PC-3 (cell line): Measurements from ENCODE around the gene MBD3. TPM values are rescaled to one million over a fixed set of nuclear protein-coding genes. Genes with fewer than 3 reads are reported as not detected.

Experiments used
- ATAC-seq: fragments of 200-7000 bp; cut with Tn5 transposase; 2 replicates; pipeline ENCODE4 v1.9.1; 2020; ENCODE audit warnings: mild to moderate bottlenecking, moderate library complexity
- BruUV-seq: library from RNA; stranded (reverse); fragments of 400-500 nt; replicated peaks from 2 replicates; lab custom pipeline; 2021; lab: Mats Ljungman, UMichigan
- CTCF ChIA-PET: fragments of 300-600 bp; sonication (Branson Sonifier 250); formaldehyde crosslinking; loops from one replicate; lab custom pipeline; 2022; ENCODE audit warnings: antibody characterized with exemption; lab: Charles Lee
- POLR2A ChIA-PET: fragments of 300-600 bp; sonication (Branson Sonifier 250); formaldehyde crosslinking; loops from one replicate; lab custom pipeline; 2022; ENCODE audit warnings: antibody characterized with exemption; ENCODE audit not compliant: unreplicated experiment; lab: Charles Lee
- DNase-seq: peaks from one replicate; pipeline ENCODE4 v3.0.0-alpha.2; 2015
- H2AFZ ChIP-seq: fragments of 300-600 bp; sonication (generic); 2 replicates; pipeline ENCODE4 v1.6.0; 2016; ENCODE audit warnings: antibody characterized with exemption, low read length
- H3F3A ChIP-seq: fragments of 300-600 bp; sonication (generic); one replicate; pipeline ENCODE4 v1.6.0; 2017; ENCODE audit warnings: antibody characterized with exemption, low read length, control low read depth, mild to moderate bottlenecking; ENCODE audit not compliant: unreplicated experiment
- H3K27ac ChIP-seq: fragments of 300-600 bp; sonication (generic); 2 replicates; pipeline ENCODE4 v1.5.1; 2016; ENCODE audit warnings: mild to moderate bottlenecking, low read length
- H3K27me3 ChIP-seq: fragments of 300-600 bp; sonication (generic); 2 replicates; pipeline ENCODE4 v1.6.1; 2016; ENCODE audit warnings: low read length, mixed read lengths
- H3K36me3 ChIP-seq: fragments of 300-600 bp; sonication (generic); 2 replicates; pipeline ENCODE4 v1.6.1; 2016; ENCODE audit warnings: low read depth, mixed run types, low read length, mixed read lengths
- H3K4me1 ChIP-seq: fragments of 300-600 bp; sonication (generic); 2 replicates; pipeline ENCODE4 v1.5.1; 2016; ENCODE audit warnings: low read length; ENCODE audit not compliant: insufficient read depth
- H3K4me2 ChIP-seq: fragments of 300-600 bp; sonication (generic); 2 replicates; pipeline ENCODE4 v1.6.0; 2016; ENCODE audit warnings: low read length
- H3K4me3 ChIP-seq: fragments of 300-600 bp; sonication (generic); 2 replicates; pipeline ENCODE4 v1.5.1; 2016; ENCODE audit warnings: mild to moderate bottlenecking, low read length, mixed read lengths
- H3K79me2 ChIP-seq: fragments of 300-600 bp; sonication (generic); 2 replicates; pipeline ENCODE4 v1.6.1; 2017; ENCODE audit warnings: low read length, mixed read lengths
- H3K9ac ChIP-seq: fragments of 300-600 bp; sonication (generic); 2 replicates; pipeline ENCODE4 v1.6.0; 2016; ENCODE audit warnings: mild to moderate bottlenecking, low read length
- H3K9me2 ChIP-seq: fragments of 300-600 bp; sonication (generic); replicated peaks from 2 replicates; pipeline ENCODE4 v1.6.1; 2016; ENCODE audit warnings: mixed run types, low read length, mixed read lengths
- H3K9me3 ChIP-seq: fragments of 300-600 bp; sonication (generic); 2 replicates; pipeline ENCODE4 v1.6.1; 2016; ENCODE audit warnings: low read length, mixed read lengths
- H4K20me1 ChIP-seq: fragments of 300-600 bp; sonication (generic); 2 replicates; pipeline ENCODE4 v1.6.1; 2016; ENCODE audit warnings: low read length, mixed read lengths
- CTCF ChIP-seq: fragments of 300-600 bp; sonication (generic); conservative IDR thresholded peaks from 2 replicates; pipeline ENCODE4 v1.5.1; 2017; ENCODE audit warnings: antibody characterized with exemption, low read depth, mild to moderate bottlenecking, low read length
- EZH2 ChIP-seq: fragments of 300-600 bp; sonication (generic); IDR thresholded peaks from one replicate; pipeline ENCODE4 v1.6.1; 2017; ENCODE audit warnings: antibody characterized with exemption, mild to moderate bottlenecking, low read length; ENCODE audit not compliant: unreplicated experiment
- EZH2phosphoT487 ChIP-seq: fragments of 300-600 bp; sonication (generic); IDR thresholded peaks from 2 replicates; pipeline ENCODE4 v1.6.1; 2018; ENCODE audit warnings: mild to moderate bottlenecking, antibody characterized with exemption, low read length, borderline replicate concordance
- intact Hi-C: fragments of 100-400 bp; cut with micrococcal nuclease; formaldehyde crosslinking; loops from 2 replicates; pipeline ENCODE4 v1.9.0; 2023
- total RNA-seq: library from RNA; depleted of rRNA; stranded (reverse); fragments of >200 nt; gene quantifications from 2 replicates; pipeline ENCODE4 v1.2.3, GENCODE V29; 2014

Gene MBD3
- total RNA-seq, 1 experiment from 2014 or later: 131 TPM

DNA sequence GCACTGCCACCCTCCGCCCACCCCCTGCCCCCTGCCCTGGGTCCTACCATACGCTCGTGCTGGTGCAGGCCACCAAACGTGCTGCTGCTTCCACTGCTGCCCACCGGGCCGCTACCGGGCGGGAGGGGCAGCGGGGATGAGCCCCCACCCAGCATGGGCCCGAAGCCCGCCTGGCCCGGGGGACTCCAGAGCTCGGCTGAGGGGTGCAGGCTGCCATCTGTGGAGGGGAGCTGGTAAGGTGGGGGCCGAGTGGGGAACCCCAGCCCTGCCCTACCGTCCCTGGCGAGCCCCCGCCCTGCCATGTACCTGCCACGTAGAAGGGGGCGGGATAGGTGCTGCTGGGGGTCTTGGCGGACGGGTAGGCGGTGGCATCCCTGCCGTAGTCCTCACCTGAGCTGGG is 29.3 kb upstream of the MBD3 start:
- POLR2A ChIA-PET: no interaction called here

DNA sequence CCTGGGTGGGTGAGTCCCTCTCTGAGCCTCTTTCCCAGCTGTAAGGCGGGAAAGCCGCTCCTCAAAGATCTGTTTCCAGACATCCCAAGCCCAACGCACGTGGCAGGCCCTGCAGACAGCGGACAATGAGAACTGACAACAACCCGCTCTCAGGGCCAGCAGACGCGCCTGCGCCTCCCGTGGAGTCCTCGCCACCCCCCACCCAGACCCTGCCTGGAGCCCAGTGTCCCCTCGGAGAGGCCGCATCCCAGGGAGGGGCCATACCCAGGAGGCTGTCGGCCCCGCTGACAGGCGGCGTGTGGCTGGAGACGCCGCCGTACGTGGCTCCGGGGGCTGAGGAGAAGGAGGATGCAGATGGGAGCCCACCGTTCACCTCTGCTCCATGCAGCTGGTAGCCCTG is 28.9 kb upstream of the MBD3 start:
- POLR2A ChIA-PET: no interaction called here
- H3K36me3 ChIP-seq: no peaks in the 10 kb centered on the region

More for the DNA sequence above, 29.3 kb upstream of the MBD3 start:
- DNase-seq (no peak), ATAC-seq (no peak)
- no peak overlapping the region for H3K4me2 ChIP-seq
- no peaks in the 10 kb centered on the region for H3K79me2 ChIP-seq
- H3K27me3 ChIP-seq: no peaks in the 10 kb centered on the region
- no peaks in the 10 kb centered on the region for H3K9me3 ChIP-seq
- no peak overlapping the region for H3K27ac ChIP-seq
- H3K36me3 ChIP-seq: no peaks in the 10 kb centered on the region
- no peaks in the 10 kb centered on the region for H4K20me1 ChIP-seq
- no peak overlapping the region for H3K9ac ChIP-seq
- H3K9me2 ChIP-seq: no peaks in the 10 kb centered on the region
- intact Hi-C loops: no loop called here
- no peak overlapping the region for H2AFZ ChIP-seq
- TF ChIP-seq EZH2 (no peak), EZH2phosphoT487 (no peak), CTCF (no peak)
- no peaks in the 10 kb centered on the region for H3K4me1 ChIP-seq
- BruUV-seq: no TSS peak
- H3F3A ChIP-seq: no peaks in the 10 kb centered on the region
- CTCF ChIA-PET: no interaction called here
- H3K4me3 ChIP-seq: no peak overlapping the region

More for the DNA sequence above, 28.9 kb upstream of the MBD3 start:
- Histone ChIP-seq H3F3A (no peaks in the 10 kb centered on the region), H3K4me1 (no peaks in the 10 kb centered on the region), H3K79me2 (no peaks in the 10 kb centered on the region), H2AFZ (no peak overlapping the region), H3K4me3 (no peak overlapping the region), H3K9me2 (no peaks in the 10 kb centered on the region), H3K9me3 (no peaks in the 10 kb centered on the region), H3K4me2 (no peak overlapping the region), H3K27ac (no peak overlapping the region), H3K9ac (no peak overlapping the region), H4K20me1 (no peaks in the 10 kb centered on the region), H3K27me3 (no peaks in the 10 kb centered on the region)
- no TSS peak for BruUV-seq
- intact Hi-C loops: no loop called here
- DNase-seq: no peak
- no peak for ATAC-seq
- TF ChIP-seq EZH2phosphoT487 (no peak), EZH2 (no peak), CTCF (no peak)
- CTCF ChIA-PET: no interaction called here
